HCEC 1CT (cell line): Measurements from ENCODE around the gene KCNN1.
"Not testable (repeated sequence)": the region's sequence is repeated elsewhere in the genome, so short reads cannot be mapped to it uniquely, and the experiment has no call there.

ENCODE experiments used
- DNase-seq: peaks from one replicate; pipeline ENCODE4 v3.0.0-alpha.2; 2017

The KCNN1 gene

GRCh38 chr19:17966550-17967256 lies at the start of gene KCNN1:
KCNN1 (plus strand) TSS chr19:17967107; CDS start chr19:17973889, 6,782 bp downstream.
- DNase-seq, result no peak

GRCh38 chr19:17918151-17918550 lies 48.8 kb upstream of the KCNN1 start:
- not testable (repeated sequence) for DNase-seq

GRCh38 chr19:17919122-17919521 lies 47.8 kb upstream of the KCNN1 start:
- not testable (repeated sequence) for DNase-seq

GRCh38 chr19:17920527-17920926 lies 46.4 kb upstream of the KCNN1 start:
- no peak for DNase-seq

- DNase-seq, result no peak
Measured at GRCh38 chr19:17922138-17922537, 44.8 kb upstream of the KCNN1 start.

- no peak for DNase-seq
Measured at GRCh38 chr19:17926044-17926443, 40.9 kb upstream of the KCNN1 start.

GRCh38 chr19:17929056-17929455 lies 37.9 kb upstream of the KCNN1 start:
- DNase-seq, result no peak

- DNase-seq, result no peak
Measured at GRCh38 chr19:17931532-17932191, 35.2 kb upstream of the KCNN1 start.

- peak; percentile 82 for DNase-seq
Measured at GRCh38 chr19:17932485-17933338, 34.2 kb upstream of the KCNN1 start, which contains the start of gene CCDC124. CCDC124 (plus strand) TSS chr19:17933015; CDS start chr19:17936421, 3,406 bp downstream.

GRCh38 chr19:17933414-17934129 lies 33.3 kb upstream of the KCNN1 start:
- DNase-seq, result peak; percentile 54

- no peak for DNase-seq
Measured at GRCh38 chr19:17936379-17936778, 30.5 kb upstream of the KCNN1 start.

- DNase-seq, result no peak
Measured at GRCh38 chr19:17937371-17937900, 29.5 kb upstream of the KCNN1 start.

GRCh38 chr19:17938092-17938845 lies 28.6 kb upstream of the KCNN1 start:
- peak; percentile 87 for DNase-seq

- DNase-seq, result no peak
Measured at GRCh38 chr19:17942181-17942580, 24.7 kb upstream of the KCNN1 start.

- no peak for DNase-seq
Measured at GRCh38 chr19:17942582-17943273, 24.2 kb upstream of the KCNN1 start.

- DNase-seq, result no peak
Measured at GRCh38 chr19:17943274-17944221, 23.4 kb upstream of the KCNN1 start.

- peak; percentile 85 for DNase-seq
Measured at GRCh38 chr19:17944301-17944700, 22.6 kb upstream of the KCNN1 start.

GRCh38 chr19:17946965-17947784 lies 19.7 kb upstream of the KCNN1 start:
- DNase-seq, result no peak
